MM.1S (cell line): ENCODE measurements around the gene XYLT1.

ENCODE experiments used
- EZH2 ChIP-seq: fragments of 300-600 bp; sonication (generic); optimal IDR thresholded peaks from 2 replicates; pipeline ENCODE3; 2017; ENCODE audit warnings: low read depth, mild to moderate bottlenecking, antibody characterized with exemption, low read length, mixed read lengths
- EZH2phosphoT487 ChIP-seq: fragments of 300-600 bp; sonication (generic); IDR thresholded peaks from 2 replicates; pipeline ENCODE4 v1.6.1; 2018; ENCODE audit warnings: antibody characterized with exemption, low read length
- TF ChIP-seq, protein P1 (sequence below): fragments of 300-600 bp; sonication (generic); IDR thresholded peaks from 2 replicates; pipeline ENCODE4 v1.5.1; 2016; ENCODE audit warnings: antibody characterized with exemption, low read length, mixed read lengths

DNA sequence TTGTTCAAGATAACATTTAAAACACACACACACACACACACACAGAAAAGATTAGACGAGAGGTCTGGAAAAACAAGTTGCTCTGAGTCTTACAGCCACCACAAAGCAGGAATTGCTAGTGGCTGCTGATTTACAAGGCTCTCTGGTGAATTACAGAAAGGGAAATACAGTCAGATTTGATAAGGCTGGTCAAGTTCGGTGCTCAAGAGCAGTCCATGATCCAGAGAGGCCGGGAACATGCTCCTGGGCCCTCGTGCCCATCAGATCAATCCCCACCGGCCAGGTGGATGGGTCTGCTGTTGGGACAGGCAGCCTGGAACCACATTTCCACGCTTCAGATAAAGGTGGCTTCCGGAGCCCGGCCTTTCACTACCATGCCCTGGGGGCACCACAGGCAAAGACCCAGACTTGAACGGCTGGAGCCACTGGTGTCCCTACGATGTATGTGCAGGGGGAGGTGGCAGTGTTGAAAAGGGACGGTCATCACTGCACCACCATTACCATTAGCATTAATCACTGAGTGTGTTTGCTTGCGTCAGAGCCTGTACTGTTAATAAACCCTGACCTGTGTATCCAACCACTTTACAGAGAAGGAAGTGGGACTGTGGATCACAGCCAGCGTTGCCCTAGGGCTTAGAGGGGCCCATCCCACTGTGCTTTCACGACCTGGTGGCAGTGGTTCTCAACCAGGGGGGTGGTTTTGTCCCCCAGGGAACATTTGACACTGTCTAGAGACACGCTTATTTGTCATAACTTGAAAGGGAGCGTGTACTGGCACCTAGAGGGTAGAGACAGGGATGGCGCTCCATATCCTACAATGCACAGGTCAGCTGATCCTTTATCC lies 95.1 kb downstream of the XYLT1 start:
- TF ChIP-seq, protein P1, sequence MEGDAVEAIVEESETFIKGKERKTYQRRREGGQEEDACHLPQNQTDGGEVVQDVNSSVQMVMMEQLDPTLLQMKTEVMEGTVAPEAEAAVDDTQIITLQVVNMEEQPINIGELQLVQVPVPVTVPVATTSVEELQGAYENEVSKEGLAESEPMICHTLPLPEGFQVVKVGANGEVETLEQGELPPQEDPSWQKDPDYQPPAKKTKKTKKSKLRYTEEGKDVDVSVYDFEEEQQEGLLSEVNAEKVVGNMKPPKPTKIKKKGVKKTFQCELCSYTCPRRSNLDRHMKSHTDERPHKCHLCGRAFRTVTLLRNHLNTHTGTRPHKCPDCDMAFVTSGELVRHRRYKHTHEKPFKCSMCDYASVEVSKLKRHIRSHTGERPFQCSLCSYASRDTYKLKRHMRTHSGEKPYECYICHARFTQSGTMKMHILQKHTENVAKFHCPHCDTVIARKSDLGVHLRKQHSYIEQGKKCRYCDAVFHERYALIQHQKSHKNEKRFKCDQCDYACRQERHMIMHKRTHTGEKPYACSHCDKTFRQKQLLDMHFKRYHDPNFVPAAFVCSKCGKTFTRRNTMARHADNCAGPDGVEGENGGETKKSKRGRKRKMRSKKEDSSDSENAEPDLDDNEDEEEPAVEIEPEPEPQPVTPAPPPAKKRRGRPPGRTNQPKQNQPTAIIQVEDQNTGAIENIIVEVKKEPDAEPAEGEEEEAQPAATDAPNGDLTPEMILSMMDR: no peak
- no peak for TF ChIP-seq EZH2
- TF ChIP-seq EZH2phosphoT487: no peak
